Neural progenitor cell (in vitro differentiated cells): ENCODE measurements around the gene TXNDC15.

Experiments
- CTCF ChIP-seq: fragments of 200-600 bp; sonication (generic); IDR thresholded peaks from 2 replicates; pipeline ENCODE4 v1.5.1; 2017; ENCODE audit warnings: antibody characterized with exemption, mild to moderate bottlenecking
- EZH2phosphoT487 ChIP-seq: fragments of 200-600 bp; sonication (generic); IDR thresholded peaks from 2 replicates; pipeline ENCODE4 v1.6.1; 2017; ENCODE audit warnings: antibody characterized with exemption

- no peak for TF ChIP-seq CTCF
- TF ChIP-seq EZH2phosphoT487 = no peak
Measured at GRCh38 chr5:134846641-134846960, 27.6 kb upstream of the TXNDC15 start.
